ENCODE measurements around the gene LHFPL3.
"Not testable (repeated sequence)": the region's sequence is repeated elsewhere in the genome, so short reads cannot be mapped to it uniquely, and the experiment has no call there.

DNA sequence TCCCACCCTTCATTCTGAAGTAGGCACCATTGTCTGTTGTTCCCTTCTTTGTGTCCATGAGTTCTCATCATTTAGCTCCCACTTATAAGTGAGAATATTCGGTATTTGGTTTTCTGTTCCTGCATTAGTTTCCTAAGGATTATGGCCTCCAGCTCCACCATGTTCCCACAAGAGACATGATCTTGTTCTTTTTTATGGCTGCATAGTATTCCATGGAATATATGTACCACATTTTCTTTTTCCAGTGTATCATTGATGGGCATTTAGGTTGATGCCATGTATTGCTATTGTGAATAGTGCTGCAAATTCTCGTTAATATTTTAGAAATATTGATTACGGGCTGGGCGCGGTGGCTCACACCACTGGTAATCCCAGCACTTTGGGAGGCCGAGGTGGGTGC, 609.1 kb downstream of the LHFPL3 start:
- not testable (repeated sequence) for TF ChIP-seq CTCF (IDR thresholded peaks at IDR 0.05; ENCODE audit: insufficient read depth, low read length); REST (IDR thresholded peaks at IDR 0.05; ENCODE audit: insufficient replicate concordance, low read depth); POLR2AphosphoS5 (IDR thresholded peaks at IDR 0.05; ENCODE audit: low read depth); SPI1 (IDR thresholded peaks at IDR 0.05; ENCODE audit: borderline replicate concordance, low read depth)
